Endothelial cell of umbilical vein (primary cell): ENCODE data around the gene MATN1. TPM values are rescaled to one million over a fixed set of nuclear protein-coding genes. Genes with fewer than 3 reads are reported as not detected.

Experiments
- BruUV-seq: library from RNA; stranded (reverse); fragments of 400-500 nt; replicated peaks from 2 replicates; lab custom pipeline; 2021; lab: Mats Ljungman, UMichigan
- CTCF ChIA-PET: fragments of 300-600, 350-600 bp; sonication (Branson Sonifier 250); formaldehyde crosslinking; loops from one replicate; lab custom pipeline; 2021; ENCODE audit warnings: antibody characterized with exemption, inconsistent platforms; lab: Charles Lee
- POLR2A ChIA-PET: fragments of 300-600, 350-600 bp; sonication (Branson Sonifier 250); formaldehyde crosslinking; loops from one replicate; lab custom pipeline; 2021; ENCODE audit warnings: antibody characterized with exemption, inconsistent platforms; lab: Charles Lee
- DNase-seq: peaks from one replicate; pipeline ENCODE4 v3.0.0-alpha.2; 2011; ENCODE audit warnings: low read depth, low spot score
- FAIRE-seq: peaks from 2 replicates; lab custom pipeline; 2011; peaks lifted over from hg19 to GRCh38; lab: Jason Lieb, UNC
- H2AFZ ChIP-seq: 2 replicates; pipeline ENCODE4 v1.6.0; 2012; ENCODE audit warnings: low read depth, low read length, control low read depth, inconsistent platforms
- H3K27ac ChIP-seq: 2 replicates; pipeline ENCODE4 v1.5.1; 2011; ENCODE audit warnings: low read depth, mild to moderate bottlenecking, control low read depth, low read length, moderate library complexity; ENCODE audit not compliant: insufficient read depth
- H3K27me3 ChIP-seq, 2 experiments: 2 replicates each; pipeline versions ENCODE4 v1.6.0 to v1.6.1; 2011; ENCODE audit warnings: low read length in 2 of 2, mixed read lengths in 1 of 2; ENCODE audit not compliant: control insufficient read depth in 2 of 2, insufficient read depth in 2 of 2
- H3K36me3 ChIP-seq, 2 experiments: 2 replicates in 1 of 2; 3 replicates in 1 of 2; pipeline ENCODE4 v1.5.1; 2011; ENCODE audit warnings: low read length in 2 of 2, mild to moderate bottlenecking in 1 of 2, moderate library complexity in 1 of 2; ENCODE audit not compliant: control insufficient read depth in 2 of 2, insufficient read depth in 2 of 2; ENCODE audit errors: extremely low read depth in 1 of 2
- H3K4me1 ChIP-seq: 3 replicates; pipeline ENCODE4 v1.5.1; 2011; ENCODE audit warnings: mild to moderate bottlenecking, low read length; ENCODE audit not compliant: control insufficient read depth, insufficient read depth; ENCODE audit errors: extremely low read depth
- H3K4me2 ChIP-seq: 2 replicates; pipeline ENCODE4 v1.6.1; 2011; ENCODE audit warnings: low read length, control low read depth, mixed read lengths; ENCODE audit not compliant: insufficient read depth
- H3K4me3 ChIP-seq, 3 experiments: fragments of 200-600 bp in 1 of 3; sonication (generic), shearing (Covaris generic) in 1 of 3; replicated peaks in 1 of 3; 2 replicates each; pipeline ENCODE4 v1.5.1; 2011 to 2016; ENCODE audit warnings: control low read depth in 3 of 3, low read length in 3 of 3, mild to moderate bottlenecking in 2 of 3, inconsistent platforms in 1 of 3, low read depth in 1 of 3, moderate library complexity in 1 of 3; ENCODE audit not compliant: insufficient read depth in 1 of 3
- H3K79me2 ChIP-seq: 2 replicates; pipeline ENCODE4 v1.6.0; 2012; ENCODE audit warnings: low read length, inconsistent platforms; ENCODE audit not compliant: control insufficient read depth, insufficient read depth
- H3K9ac ChIP-seq: replicated peaks from 2 replicates; pipeline ENCODE3; 2011; ENCODE audit warnings: low read length, control low read depth; ENCODE audit not compliant: insufficient read depth; ENCODE audit errors: extremely low read depth
- H3K9me1 ChIP-seq: replicated peaks from 3 replicates; pipeline ENCODE4 v1.6.0; 2011; ENCODE audit warnings: mild to moderate bottlenecking, low read length; ENCODE audit not compliant: control insufficient read depth, insufficient read depth; ENCODE audit errors: extremely low read depth
- H3K9me3 ChIP-seq: replicated peaks from 2 replicates; pipeline ENCODE4 v1.5.1; 2012; ENCODE audit warnings: low read length, inconsistent platforms; ENCODE audit not compliant: control insufficient read depth, insufficient read depth
- H4K20me1 ChIP-seq: replicated peaks from 2 replicates; pipeline ENCODE3; 2011; ENCODE audit warnings: mild to moderate bottlenecking, low read length; ENCODE audit not compliant: control insufficient read depth, insufficient read depth; ENCODE audit errors: extremely low read depth
- EZH2 ChIP-seq: IDR thresholded peaks from 2 replicates; pipeline ENCODE4 v1.6.1; 2012; ENCODE audit warnings: borderline replicate concordance, low read depth, mild to moderate bottlenecking, moderate library complexity, low read length, inconsistent platforms; ENCODE audit not compliant: severe bottlenecking
- FOS ChIP-seq: IDR thresholded peaks from 2 replicates; pipeline ENCODE4 v1.6.1; 2011; ENCODE audit warnings: mild to moderate bottlenecking, low read length, moderate library complexity, borderline replicate concordance; ENCODE audit not compliant: insufficient read depth
- GATA2 ChIP-seq: IDR thresholded peaks from 2 replicates; pipeline ENCODE4 v1.7.0; 2011; ENCODE audit warnings: low read depth, mild to moderate bottlenecking, moderate library complexity, mixed read lengths, low read length; ENCODE audit not compliant: insufficient read length, insufficient read depth
- JUN ChIP-seq: IDR thresholded peaks from 2 replicates; pipeline ENCODE4 v1.6.1; 2011; ENCODE audit warnings: borderline replicate concordance, low read depth; ENCODE audit not compliant: insufficient read length, insufficient read depth
- MYC ChIP-seq: IDR thresholded peaks from one replicate; pipeline ENCODE4 v1.6.1; 2011; ENCODE audit warnings: mild to moderate bottlenecking, low read depth, low read length
- POLR2A ChIP-seq: IDR thresholded peaks from 2 replicates; pipeline ENCODE4 v1.6.1; 2012; ENCODE audit warnings: low read depth, mild to moderate bottlenecking, control low read depth, low read length
- dilution Hi-C: fragments of 300-500 bp; cut with MboI; formaldehyde crosslinking; loops from one replicate; pipeline ENCODE4 v1.15.0; 2019; ENCODE audit warnings: low sequenced_read_pairs; ENCODE audit not compliant: extremely low pct_ligation_motif_present
- intact Hi-C: fragments of 100-400 bp; cut with micrococcal nuclease; formaldehyde crosslinking; loops from one replicate; pipeline ENCODE4 v1.10.0; 2022
- polyA plus RNA-seq, 4 experiments: library from polyadenylated mRNA; depleted of rRNA in 3 of 4; stranded (reverse) in 3 of 4; unstranded in 1 of 4; fragments of >200 nt; gene quantifications; 2 replicates each; pipeline versions ENCODE4 v1.2.1 to v1.2.3, GENCODE V29; 2011 to 2012; ENCODE audit warnings: missing spikeins in 1 of 4
- total RNA-seq: library from RNA; stranded (reverse); gene quantifications from 2 replicates; pipeline ENCODE4 v1.2.3, GENCODE V29; 2021

The MATN1 gene
- total and polyA plus RNA-seq, 2 donors (not counting 3 experiments of a cell fraction or from before 2014, with no cell fraction given): 0.29 to 0.36 TPM

GRCh38 chr1:30768830-30769718, 45.7 kb upstream of the MATN1 start:
- Histone ChIP-seq H4K20me1 (no peaks in the 10 kb centered on the region), H3K9me1 (no peaks in the 10 kb centered on the region), H3K36me3 (no peaks in the 10 kb centered on the region), H3K4me3 (no peak overlapping the region), H3K9me3 (no peaks in the 10 kb centered on the region), H3K27me3 (peaks cover 2% of the 10 kb centered on the region in 2 experiments), H3K9ac (no peak overlapping the region), H3K27ac (no peak overlapping the region), H2AFZ (peak overlapping the region; percentile 10), H3K79me2 (no peaks in the 10 kb centered on the region), H3K4me1 (no peaks in the 10 kb centered on the region), H3K4me2 (no peak overlapping the region)
- DNase-seq (peak; percentile 23), FAIRE-seq (peak; percentile 58)
- ChIA-PET POLR2A (no interaction called here), CTCF (interaction anchor here (0.6 to 3.2 kb wide), 7 partner anchors 9 to 50 kb away, joined by 3 to 11 read pairs (median 4); no protein-coding TSS in a partner anchor)
- intact Hi-C loops: no loop called here
- BruUV-seq: no TSS peak
- no peak for TF ChIP-seq JUN
- TF ChIP-seq GATA2: peak; percentile 56
- no peak for TF ChIP-seq FOS
- no peak for TF ChIP-seq EZH2
- no peak for TF ChIP-seq POLR2A
- no peak for TF ChIP-seq MYC
- dilution Hi-C loops: no loop called here
